ENCODE data around the gene ADGRD2.
A peak's percentile ranks its signal among the peaks of the same experiment; 100 is the strongest.
"Not testable (repeated sequence)": the region's sequence is repeated elsewhere in the genome, so short reads cannot be mapped to it uniquely, and the experiment has no call there.

Gene ADGRD2, protein sequence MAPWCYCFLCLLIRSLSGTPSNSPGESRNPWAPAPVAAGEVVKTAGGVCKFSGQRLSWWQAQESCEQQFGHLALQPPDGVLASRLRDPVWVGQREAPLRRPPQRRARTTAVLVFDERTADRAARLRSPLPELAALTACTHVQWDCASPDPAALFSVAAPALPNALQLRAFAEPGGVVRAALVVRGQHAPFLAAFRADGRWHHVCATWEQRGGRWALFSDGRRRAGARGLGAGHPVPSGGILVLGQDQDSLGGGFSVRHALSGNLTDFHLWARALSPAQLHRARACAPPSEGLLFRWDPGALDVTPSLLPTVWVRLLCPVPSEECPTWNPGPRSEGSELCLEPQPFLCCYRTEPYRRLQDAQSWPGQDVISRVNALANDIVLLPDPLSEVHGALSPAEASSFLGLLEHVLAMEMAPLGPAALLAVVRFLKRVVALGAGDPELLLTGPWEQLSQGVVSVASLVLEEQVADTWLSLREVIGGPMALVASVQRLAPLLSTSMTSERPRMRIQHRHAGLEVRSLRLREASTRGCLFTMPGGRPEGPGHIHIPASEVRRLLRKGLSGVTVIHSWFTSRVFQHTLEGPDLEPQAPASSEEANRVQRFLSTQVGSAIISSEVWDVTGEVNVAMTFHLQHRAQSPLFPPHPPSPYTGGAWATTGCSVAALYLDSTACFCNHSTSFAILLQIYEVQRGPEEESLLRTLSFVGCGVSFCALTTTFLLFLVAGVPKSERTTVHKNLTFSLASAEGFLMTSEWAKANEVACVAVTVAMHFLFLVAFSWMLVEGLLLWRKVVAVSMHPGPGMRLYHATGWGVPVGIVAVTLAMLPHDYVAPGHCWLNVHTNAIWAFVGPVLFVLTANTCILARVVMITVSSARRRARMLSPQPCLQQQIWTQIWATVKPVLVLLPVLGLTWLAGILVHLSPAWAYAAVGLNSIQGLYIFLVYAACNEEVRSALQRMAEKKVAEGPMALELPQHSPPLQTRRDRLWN

GRCh38 chr9:124450241-124450924, at the start of gene ADGRD2:
ADGRD2 (plus strand) TSS chr9:124450451; CDS start chr9:124451667, 1,216 bp downstream.
- peak; percentile 96 for DNase-seq (ENCODE audit: low spot score)

DNA sequence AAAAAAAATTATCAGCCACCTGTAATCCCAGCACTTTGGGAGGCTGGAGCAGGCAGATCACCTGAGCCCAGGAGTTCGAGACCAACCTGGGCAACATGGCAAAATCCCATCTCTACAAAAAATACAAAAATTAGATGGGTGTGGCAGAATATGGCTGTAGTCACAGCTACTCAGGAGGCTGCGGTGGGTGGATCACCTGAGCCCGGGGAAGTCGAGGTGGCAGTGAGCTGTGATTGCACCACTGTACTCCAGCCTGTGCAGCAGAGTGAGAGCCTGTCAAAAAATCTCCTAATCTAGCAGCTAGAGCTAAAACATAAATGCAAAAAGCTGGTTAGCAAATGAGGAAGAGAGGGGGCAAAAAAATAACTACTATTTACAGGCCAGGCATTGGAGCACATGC, 47.0 kb upstream of the ADGRD2 start:
- no peak for DNase-seq (ENCODE audit: low spot score)

- no peak for DNase-seq (ENCODE audit: low spot score)
These were observed 40.8 kb upstream of the ADGRD2 start for GRCh38 chr9:124409410-124409809.

GRCh38 chr9:124410321-124410913, 39.8 kb upstream of the ADGRD2 start:
- DNase-seq (ENCODE audit: low spot score): no peak

DNA sequence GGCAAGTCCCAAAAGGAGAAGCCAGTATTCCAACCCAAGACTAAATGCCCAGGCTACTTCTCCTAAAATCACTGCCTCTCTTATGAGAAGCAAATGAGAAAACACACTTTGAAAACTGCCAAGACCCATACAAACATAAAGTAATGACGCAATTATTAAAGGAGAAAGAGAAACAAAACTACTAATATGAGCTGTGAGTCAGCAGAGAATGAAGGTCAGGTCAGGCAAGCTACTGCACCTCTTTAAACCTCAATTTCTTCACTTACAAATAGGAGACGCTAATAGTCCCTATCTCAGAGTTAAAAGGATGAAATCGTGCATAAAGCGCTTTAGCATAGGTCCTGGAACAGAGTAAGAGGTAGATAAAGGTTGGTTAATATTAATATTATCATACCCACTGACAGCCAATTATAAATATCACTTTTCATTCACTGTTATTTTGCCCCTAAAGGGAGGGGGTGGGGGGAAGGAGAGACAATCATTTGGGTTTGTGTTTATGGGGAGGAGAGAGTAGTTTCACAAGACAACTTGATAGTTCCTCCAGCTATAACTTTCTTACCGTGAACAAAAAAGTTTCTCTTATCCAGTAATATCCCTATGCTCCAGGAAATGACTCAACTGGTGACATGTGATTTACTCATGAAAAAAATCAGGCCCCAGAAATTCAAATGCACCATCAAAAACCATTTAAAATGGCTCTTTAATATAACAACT, 38.6 kb upstream of the ADGRD2 start:
- no peak for DNase-seq (ENCODE audit: low spot score)

DNA sequence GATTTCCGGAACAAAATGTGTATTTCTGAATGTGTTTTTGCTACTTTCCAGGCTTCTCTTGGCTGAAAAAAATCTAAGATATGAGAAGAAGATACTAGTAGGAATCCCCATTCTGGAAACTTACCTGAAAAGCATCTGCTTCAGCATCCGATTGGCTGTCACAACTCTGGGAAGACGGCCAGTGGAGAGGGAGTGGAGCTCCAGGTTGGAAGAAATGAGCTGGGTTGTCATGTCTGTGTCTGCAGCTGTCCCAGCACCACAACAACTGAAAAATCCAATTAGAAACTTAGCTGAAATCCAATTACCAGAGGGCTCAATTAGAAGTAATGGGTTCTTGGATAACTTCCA, 38.0 kb upstream of the ADGRD2 start:
- DNase-seq (ENCODE audit: low spot score): no peak

- DNase-seq (ENCODE audit: low spot score): no peak
These were observed 35.6 kb upstream of the ADGRD2 start for GRCh38 chr9:124414612-124415011.

DNA sequence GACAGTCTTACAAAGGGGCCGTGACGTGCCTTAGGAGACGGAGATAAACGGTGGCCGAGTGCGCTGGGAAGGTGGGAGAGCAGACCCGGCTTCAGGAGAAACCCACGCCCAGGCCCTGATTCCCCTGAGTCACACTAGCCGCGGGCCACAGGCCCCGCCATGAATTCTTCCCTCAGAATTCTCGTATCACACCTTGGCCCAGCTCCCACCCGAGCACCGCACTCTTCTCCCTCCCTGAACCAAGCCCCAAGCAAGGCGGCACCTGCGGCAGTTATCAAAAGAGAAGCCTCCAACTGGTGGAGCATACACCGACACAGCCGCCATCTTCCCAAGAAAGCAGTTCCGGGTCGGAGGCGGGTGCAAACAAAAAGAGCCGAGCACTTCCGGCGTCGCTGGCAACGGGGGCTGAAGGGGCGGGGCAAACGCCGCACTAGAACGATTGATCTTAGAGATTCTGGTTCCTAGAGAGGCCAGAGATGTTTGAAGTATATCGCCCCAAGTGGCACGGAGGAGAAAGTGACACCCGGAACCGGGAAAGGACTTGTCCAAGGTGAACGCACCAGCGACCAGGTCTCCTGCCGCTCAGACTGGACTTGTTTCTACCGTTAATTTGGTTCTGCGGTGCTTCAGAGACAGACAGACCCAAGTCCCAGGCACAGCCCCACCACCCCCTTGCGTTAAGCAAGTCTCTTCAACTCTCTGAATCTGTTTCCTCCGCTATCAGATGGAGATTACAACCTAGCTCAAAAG, 35.0 kb upstream of the ADGRD2 start, which contains the start of gene PSMB7:
TSS of gene PSMB7 (minus strand) at position 341 of the 750 bp plus-strand sequence. CDS start at position 324, 17 bp downstream.
- peak; percentile 99 for DNase-seq (ENCODE audit: low spot score)

GRCh38 chr9:124415852-124416484, 34.3 kb upstream of the ADGRD2 start:
- DNase-seq (ENCODE audit: low spot score): peak; percentile 61

GRCh38 chr9:124419832-124420489, 30.3 kb upstream of the ADGRD2 start:
- DNase-seq (ENCODE audit: low spot score): no peak

DNA sequence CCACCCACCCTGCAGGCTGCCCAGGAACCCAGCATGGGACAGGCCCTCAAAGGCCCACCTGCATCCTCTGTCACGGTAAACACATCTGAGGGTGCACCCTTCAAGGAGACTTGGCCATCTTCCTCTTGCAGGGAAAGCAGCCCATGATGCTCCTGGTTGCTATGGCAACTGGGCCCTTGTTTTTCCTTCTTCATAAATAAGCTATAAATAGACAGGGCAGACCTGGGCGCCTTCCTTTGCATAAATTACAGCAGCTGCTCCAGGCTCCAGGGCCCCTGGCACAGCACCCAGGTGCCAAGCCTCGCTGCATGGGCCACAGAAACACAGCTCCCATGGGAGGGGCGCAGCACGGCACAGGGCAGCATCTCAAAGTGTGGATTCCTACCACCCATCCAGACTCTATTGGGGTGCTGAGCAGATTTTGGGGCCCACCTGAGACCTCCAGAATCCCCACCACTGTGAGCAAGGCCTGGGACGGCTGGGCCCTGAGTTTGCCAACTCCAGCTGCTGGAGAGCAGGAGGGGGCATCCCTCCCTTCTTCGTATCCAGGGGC, 29.2 kb upstream of the ADGRD2 start:
- no peak for DNase-seq (ENCODE audit: low spot score)

- DNase-seq (ENCODE audit: low spot score): no peak
These were observed 27.1 kb upstream of the ADGRD2 start for GRCh38 chr9:124423155-124423554.

GRCh38 chr9:124423591-124423990, 26.7 kb upstream of the ADGRD2 start:
- no peak for DNase-seq (ENCODE audit: low spot score)

DNA sequence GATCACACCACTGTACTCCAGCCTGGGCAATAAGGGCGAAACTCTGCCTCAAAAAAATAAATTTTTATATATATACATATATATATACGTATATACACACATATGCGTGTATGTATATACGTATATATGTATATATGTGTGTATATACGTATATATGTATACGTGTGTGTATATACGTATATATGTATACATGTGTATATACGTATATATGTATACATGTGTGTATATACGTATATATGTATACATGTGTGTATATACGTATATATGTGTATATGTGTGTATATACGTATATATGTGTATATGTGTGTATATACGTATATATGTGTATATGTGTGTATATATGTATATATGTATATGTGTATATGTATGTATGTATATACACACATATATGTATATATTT, 24.5 kb upstream of the ADGRD2 start:
- not testable (repeated sequence) for DNase-seq (ENCODE audit: low spot score)

GRCh38 chr9:124426361-124426760, 23.9 kb upstream of the ADGRD2 start:
- DNase-seq (ENCODE audit: low spot score): no peak

DNA sequence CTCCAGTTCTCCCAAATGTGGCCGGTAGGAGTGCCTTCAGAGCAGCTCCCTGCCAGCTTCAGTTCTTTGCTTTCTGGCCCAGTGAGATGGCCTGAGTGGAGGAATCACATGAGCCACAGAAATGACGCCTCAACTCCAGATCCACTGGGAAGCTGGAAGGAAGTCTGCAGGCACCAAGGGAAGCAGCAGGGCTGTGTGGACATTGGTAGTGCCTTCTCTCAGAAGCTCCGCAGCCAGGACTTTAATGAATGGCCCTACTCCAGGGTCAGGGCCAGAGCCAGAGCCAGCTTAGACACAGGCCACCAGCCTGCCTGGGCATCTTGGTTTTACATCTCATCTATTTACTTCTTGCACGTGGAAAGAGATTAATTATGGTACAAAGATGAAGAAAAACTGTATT, 23.0 kb upstream of the ADGRD2 start:
- no peak for DNase-seq (ENCODE audit: low spot score)

GRCh38 chr9:124428751-124429529, 21.3 kb upstream of the ADGRD2 start:
- no peak for DNase-seq (ENCODE audit: low spot score)

DNA sequence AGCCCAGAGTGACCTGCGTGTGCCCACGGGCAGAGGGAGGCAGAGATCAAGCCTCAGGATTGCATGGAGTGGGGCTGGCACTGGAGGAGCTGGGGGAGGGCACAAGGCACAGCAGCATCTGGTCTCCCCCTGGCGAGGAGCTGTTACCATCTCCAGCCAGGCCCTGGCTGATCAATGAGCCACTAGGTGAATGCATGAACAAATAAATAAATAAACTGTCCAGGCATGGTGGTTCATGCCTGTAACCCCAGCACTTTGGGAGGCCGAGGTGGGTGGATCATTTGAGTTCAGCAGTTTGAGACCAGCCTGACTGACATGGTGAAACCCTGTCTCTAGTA, 20.8 kb upstream of the ADGRD2 start:
- DNase-seq (ENCODE audit: low spot score): no peak

All from iPS-NIHi11 (cell line).